ENCODE data around the gene UTS2R.
"Not testable (repeated sequence)": the region's sequence is repeated elsewhere in the genome, so short reads cannot be mapped to it uniquely, and the experiment has no call there.

The UTS2R gene

GRCh38 chr17:82376042-82376730, 4.6 kb downstream of the UTS2R start:
- no peak for DNase-seq

GRCh38 chr17:82377294-82377693, 5.7 kb downstream of the UTS2R start:
- DNase-seq = not testable (repeated sequence)

GRCh38 chr17:82377924-82378740, 6.6 kb downstream of the UTS2R start:
- DNase-seq = no peak

GRCh38 chr17:82378741-82379021, 7.1 kb downstream of the UTS2R start:
- DNase-seq = no peak

- no peak for DNase-seq
Observed at GRCh38 chr17:82380860-82381702, 9.5 kb downstream of the UTS2R start.

- not testable (repeated sequence) for DNase-seq
Observed at GRCh38 chr17:82381703-82382009, 10.1 kb downstream of the UTS2R start.

GRCh38 chr17:82382220-82382932, 10.8 kb downstream of the UTS2R start:
- DNase-seq = not testable (repeated sequence)

GRCh38 chr17:82382933-82383255, 11.3 kb downstream of the UTS2R start:
- DNase-seq = no peak

- DNase-seq = no peak
Observed at GRCh38 chr17:82383411-82383810, 11.8 kb downstream of the UTS2R start.

GRCh38 chr17:82384051-82384729, 12.6 kb downstream of the UTS2R start:
- no peak for DNase-seq

- DNase-seq = no peak
Observed at GRCh38 chr17:82384730-82385481, 13.3 kb downstream of the UTS2R start.

GRCh38 chr17:82385559-82386254, 14.1 kb downstream of the UTS2R start:
- no peak for DNase-seq

- DNase-seq = no peak
Observed at GRCh38 chr17:82386255-82386831, 14.8 kb downstream of the UTS2R start.

GRCh38 chr17:82386881-82387704, 15.5 kb downstream of the UTS2R start:
- no peak for DNase-seq

- DNase-seq = no peak
Observed at GRCh38 chr17:82387705-82388106, 16.1 kb downstream of the UTS2R start.

- no peak for DNase-seq
Observed at GRCh38 chr17:82388223-82388921, 16.8 kb downstream of the UTS2R start.

GRCh38 chr17:82388922-82389283, 17.3 kb downstream of the UTS2R start:
- no peak for DNase-seq

GRCh38 chr17:82389379-82389778, 17.8 kb downstream of the UTS2R start:
- DNase-seq = no peak

All from activated naive CD4-positive, alpha-beta T cell (primary cell).